Type B pancreatic cell (in vitro differentiated cells): ENCODE data around the gene PPP1R14D. TPM values are rescaled to one million over a fixed set of nuclear protein-coding genes. Genes with fewer than 3 reads are reported as not detected.
A peak's percentile ranks its signal among the peaks of the same experiment; 100 is the strongest.

ENCODE experiments used
- DNase-seq: peaks from one replicate; pipeline ENCODE4 v3.0.0; 2021; ENCODE audit warnings: mixed read lengths; ENCODE audit not compliant: unreplicated experiment; ENCODE audit errors: extremely low spot score
- H3K27ac Mint-ChIP-seq: 2 replicates; pipeline ENCODE4 v1.8.0; 2021; ENCODE audit warnings: mild to moderate bottlenecking, mixed read lengths
- H3K27me3 Mint-ChIP-seq: 2 replicates; pipeline ENCODE4 v1.8.0; 2021; ENCODE audit warnings: mixed read lengths
- H3K36me3 Mint-ChIP-seq: 2 replicates; pipeline ENCODE4 v1.8.0; 2021; ENCODE audit warnings: mixed read lengths
- H3K4me1 Mint-ChIP-seq: one replicate; pipeline ENCODE4 v1.8.0; 2021; ENCODE audit warnings: mixed read lengths; ENCODE audit not compliant: unreplicated experiment
- H3K4me3 Mint-ChIP-seq: 2 replicates; pipeline ENCODE4 v1.8.0; 2021; ENCODE audit warnings: mild to moderate bottlenecking, mixed read lengths
- H3K9me3 Mint-ChIP-seq: 2 replicates; pipeline ENCODE4 v1.8.0; 2021; ENCODE audit warnings: mixed read lengths
- CTCF ChIP-seq: fragments of 200-600 bp; sonication (generic); conservative IDR thresholded peaks from 2 replicates; pipeline ENCODE4 v1.5.0; 2021; ENCODE audit warnings: antibody characterized with exemption, mild to moderate bottlenecking
- total RNA-seq: library from RNA; stranded (reverse); gene quantifications from 2 replicates; pipeline ENCODE4 v1.2.1, GENCODE V29; 2021; ENCODE audit warnings: low replicate concordance

The PPP1R14D gene
- total RNA-seq, 1 donor from 2014 or later = 0.70 TPM

GRCh38 chr15:40855706-40856234 lies 27.3 kb upstream of the PPP1R14D start:
- Mint-ChIP-seq H3K4me3 (no peak overlapping the region), H3K36me3 (peaks cover 12% of the 10 kb centered on the region), H3K4me1 (peaks cover 30% of the 10 kb centered on the region), H3K27ac (peak overlapping the region; percentile 99), H3K27me3 (no peaks in the 10 kb centered on the region), H3K9me3 (no peaks in the 10 kb centered on the region)
- no peak for TF ChIP-seq CTCF
- DNase-seq = no peak

GRCh38 chr15:40854161-40854560 lies 25.7 kb upstream of the PPP1R14D start:
- peaks cover 25% of the 10 kb centered on the region for H3K4me1 Mint-ChIP-seq
- DNase-seq = no peak
- no peaks in the 10 kb centered on the region for H3K9me3 Mint-ChIP-seq
- H3K4me3 Mint-ChIP-seq = no peak overlapping the region
- TF ChIP-seq CTCF = no peak
- H3K36me3 Mint-ChIP-seq = peaks cover 12% of the 10 kb centered on the region
- H3K27ac Mint-ChIP-seq = peak overlapping the region; percentile 55
- H3K27me3 Mint-ChIP-seq = no peaks in the 10 kb centered on the region

GRCh38 chr15:40853241-40853890 lies 24.9 kb upstream of the PPP1R14D start:
- Mint-ChIP-seq H3K9me3 (no peaks in the 10 kb centered on the region), H3K4me1 (peaks cover 17% of the 10 kb centered on the region), H3K27me3 (no peaks in the 10 kb centered on the region), H3K27ac (peak overlapping the region; percentile 36), H3K4me3 (no peak overlapping the region), H3K36me3 (peaks cover 12% of the 10 kb centered on the region)
- no peak for DNase-seq
- TF ChIP-seq CTCF = no peak

GRCh38 chr15:40852529-40852928 lies 24.0 kb upstream of the PPP1R14D start:
- H3K27ac Mint-ChIP-seq = no peak overlapping the region
- no peak overlapping the region for H3K4me3 Mint-ChIP-seq
- H3K36me3 Mint-ChIP-seq = peaks cover 10% of the 10 kb centered on the region
- DNase-seq = no peak
- H3K9me3 Mint-ChIP-seq = no peaks in the 10 kb centered on the region
- no peak for TF ChIP-seq CTCF
- peaks cover 15% of the 10 kb centered on the region for H3K4me1 Mint-ChIP-seq
- H3K27me3 Mint-ChIP-seq = no peaks in the 10 kb centered on the region

GRCh38 chr15:40850576-40851112 lies 22.1 kb upstream of the PPP1R14D start:
- no peak for TF ChIP-seq CTCF
- H3K4me3 Mint-ChIP-seq = peak overlapping the region; percentile 60
- peaks cover 12% of the 10 kb centered on the region for H3K4me1 Mint-ChIP-seq

More at GRCh38 chr15:40850576-40851112, 22.1 kb upstream of the PPP1R14D start:
- Mint-ChIP-seq H3K36me3 (peaks cover 6% of the 10 kb centered on the region), H3K27me3 (peaks cover 8% of the 10 kb centered on the region), H3K27ac (peak overlapping the region; percentile 86), H3K9me3 (no peaks in the 10 kb centered on the region)
- no peak for DNase-seq
